Medulla oblongata (tissue), 1 donor: ENCODE results near the gene AGAP1.

Experiments used
- DNase-seq: peaks from one replicate; pipeline ENCODE4 v3.0.0-alpha.2; 2015; ENCODE audit errors: extremely low spot score

AGAP1 gene

DNA sequence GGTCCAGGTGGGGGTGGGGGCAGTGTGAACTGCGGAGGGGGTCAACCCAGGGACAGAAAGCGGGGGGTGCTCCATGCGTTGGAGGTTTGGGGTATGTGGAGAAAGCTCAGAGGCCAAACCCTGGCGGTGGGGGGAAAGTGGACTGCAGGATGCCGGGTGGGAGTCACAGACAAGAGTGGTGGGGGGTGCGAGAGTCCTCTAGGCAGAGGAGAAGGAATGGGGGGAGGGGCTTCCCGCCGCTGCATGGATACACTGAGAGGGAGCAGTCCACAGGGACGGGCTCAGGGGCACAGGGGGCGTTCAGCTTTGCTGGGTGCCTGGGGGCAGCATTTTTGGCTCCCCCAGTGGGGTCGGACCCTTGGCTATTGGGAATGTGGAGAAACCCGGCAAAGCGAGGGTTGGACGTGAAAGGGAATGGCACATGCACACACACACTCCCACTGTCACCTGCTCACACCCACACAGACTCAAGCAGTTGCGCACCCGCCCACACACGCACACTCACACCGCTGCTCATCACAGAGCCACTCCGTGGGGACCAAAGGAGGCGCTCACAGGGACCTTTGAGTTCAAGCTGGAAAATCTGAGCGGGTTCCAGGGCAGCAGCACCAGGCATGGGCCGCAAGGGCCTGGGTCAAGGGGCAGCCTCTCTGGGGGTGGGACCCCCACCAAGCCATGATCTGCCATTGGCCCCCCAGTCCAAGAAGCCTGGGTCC lies 666.7 kb downstream of the AGAP1 start:
- DNase-seq = no peak

DNA sequence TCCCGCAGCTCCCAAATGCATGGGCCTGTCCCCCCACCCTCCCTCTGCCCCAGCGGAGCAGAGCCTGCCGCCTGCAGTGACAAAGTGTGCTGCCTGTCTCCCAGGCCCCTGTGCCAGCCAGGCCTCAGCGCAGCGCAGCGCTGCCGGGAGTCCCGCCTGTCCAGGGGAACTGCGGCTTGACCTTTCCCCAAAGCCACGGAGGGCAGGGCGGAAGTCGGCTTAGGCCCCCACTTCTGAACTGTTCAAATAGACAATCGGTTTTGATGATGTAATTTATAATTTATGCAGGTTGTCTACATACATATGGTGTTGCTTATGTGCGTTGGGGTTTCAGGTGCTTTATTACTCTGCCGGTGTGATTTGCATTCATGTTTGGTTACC lies 667.2 kb downstream of the AGAP1 start:
- no peak for DNase-seq

DNA sequence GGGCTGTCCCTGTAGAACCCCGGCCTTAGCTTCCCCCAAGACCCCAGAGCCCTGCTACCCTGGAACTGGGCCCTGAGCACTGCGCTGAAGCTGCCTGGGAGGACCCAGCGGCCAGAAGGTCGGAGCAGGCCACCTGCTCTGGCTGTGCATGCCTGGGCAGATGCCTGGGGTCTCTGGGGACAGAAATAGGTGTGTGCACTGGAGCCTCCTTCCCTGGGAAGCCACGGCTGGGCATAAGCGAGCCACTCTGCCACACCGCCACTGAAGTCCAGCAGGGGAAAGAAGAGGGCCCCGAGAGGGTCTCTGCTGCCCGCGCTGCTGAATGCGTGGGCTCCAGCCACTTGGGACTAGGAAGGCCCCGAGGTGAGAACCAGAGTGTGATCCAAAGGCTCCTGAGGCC lies 667.7 kb downstream of the AGAP1 start:
- no peak for DNase-seq

DNA sequence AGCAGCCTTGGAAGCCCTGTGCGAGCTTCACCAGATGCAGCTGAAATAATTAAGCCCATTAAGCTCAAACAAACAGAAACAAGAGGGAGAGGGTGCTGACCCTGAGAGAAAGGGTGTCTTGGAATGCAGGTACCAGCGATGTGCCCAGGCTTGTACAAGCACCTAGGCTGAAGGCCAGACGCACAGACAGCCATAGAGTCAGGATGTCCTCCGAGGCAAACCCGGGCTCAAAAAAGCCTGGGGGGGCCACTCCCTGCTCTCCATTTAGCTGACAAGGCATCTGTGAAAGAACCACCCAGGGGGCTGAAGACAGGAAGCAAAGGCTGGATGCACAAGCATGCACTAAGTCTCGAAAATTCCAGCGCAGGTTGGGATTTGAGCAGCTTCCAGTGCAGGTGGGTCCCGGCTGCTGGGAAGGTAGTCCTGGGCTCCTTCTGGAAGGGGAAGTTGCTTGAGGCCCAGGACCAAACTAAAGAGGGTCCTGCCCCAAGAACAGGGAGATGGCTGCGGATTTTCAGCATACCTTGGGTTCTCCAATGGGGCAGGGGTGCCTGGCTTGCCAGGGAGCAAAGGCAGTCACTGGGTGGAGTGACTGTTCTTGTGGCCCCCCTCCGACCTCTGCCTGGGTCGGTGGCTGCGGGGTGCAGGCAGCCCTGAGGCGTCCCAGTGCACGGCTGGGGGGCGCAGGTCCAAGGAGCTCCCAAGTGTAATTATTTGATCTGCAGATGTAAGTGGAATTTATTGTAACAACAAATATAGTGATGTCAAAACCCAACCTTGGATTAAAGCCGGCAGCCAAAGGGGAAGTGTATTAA lies 668.4 kb downstream of the AGAP1 start:
- DNase-seq = no peak

DNA sequence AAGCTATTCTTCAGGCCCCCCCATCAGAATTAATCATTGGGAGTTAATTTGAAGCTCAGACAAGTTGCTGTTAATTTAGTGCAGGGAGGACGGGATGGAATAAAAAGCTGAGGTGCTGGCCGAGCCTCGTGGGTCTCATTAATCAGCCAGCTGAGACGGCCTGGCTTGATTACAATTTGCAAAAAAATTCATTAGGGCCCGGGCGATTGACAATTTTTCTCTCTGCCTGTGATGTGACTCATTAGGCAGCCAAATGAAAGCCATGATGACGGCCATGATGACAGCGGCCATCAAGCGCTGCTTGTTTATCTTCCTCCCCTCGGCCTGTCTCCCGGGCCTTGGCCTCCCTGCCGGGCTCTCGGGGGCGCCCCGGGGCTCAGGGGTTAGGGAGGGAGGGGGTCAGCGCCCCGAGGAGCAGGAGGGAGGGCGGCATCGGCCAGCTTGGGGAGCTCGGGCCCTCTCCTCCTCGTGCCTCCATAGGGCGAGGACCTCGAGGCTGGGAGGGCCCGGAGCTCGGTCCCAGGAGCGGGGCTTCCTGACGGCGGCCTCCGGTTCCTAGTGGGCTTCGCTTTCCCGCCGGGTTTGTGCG lies 669.1 kb downstream of the AGAP1 start:
- no peak for DNase-seq

DNA sequence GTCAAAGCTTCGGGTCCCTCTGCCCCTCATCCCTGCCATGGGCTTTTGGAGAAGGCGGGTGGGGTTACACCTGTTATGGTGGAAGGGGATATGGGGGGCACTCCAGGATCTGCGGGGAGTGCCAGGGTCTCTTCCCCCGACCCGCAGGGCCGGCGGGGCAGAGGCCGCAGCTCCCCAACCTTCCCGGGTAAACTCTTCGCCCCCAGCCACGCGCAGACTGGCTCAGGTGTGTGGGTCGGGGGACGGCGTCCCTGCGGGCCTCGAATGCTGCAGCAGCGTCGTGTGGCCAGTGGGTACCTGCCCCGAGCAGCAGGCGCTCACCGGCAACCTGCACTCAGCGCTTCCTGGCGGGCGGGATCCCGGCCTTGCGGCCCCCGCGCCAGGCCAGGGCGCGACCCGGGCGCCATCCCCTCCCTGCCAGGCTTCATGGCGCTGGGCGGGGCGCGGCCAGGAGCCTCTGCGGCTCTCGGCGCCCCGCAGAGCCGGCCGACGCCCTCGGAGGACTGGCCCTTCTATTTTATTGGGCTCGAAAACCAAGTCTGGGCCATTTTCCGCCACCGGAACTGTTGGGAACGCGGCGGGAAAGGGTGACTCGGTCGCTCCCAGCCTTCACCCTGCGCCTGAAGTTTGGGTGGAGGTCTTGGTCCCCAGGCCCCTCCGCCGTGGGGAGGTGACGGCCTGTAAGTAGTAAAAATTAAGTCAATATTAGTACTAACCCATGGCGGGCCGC lies 669.8 kb downstream of the AGAP1 start:
- no peak for DNase-seq

DNA sequence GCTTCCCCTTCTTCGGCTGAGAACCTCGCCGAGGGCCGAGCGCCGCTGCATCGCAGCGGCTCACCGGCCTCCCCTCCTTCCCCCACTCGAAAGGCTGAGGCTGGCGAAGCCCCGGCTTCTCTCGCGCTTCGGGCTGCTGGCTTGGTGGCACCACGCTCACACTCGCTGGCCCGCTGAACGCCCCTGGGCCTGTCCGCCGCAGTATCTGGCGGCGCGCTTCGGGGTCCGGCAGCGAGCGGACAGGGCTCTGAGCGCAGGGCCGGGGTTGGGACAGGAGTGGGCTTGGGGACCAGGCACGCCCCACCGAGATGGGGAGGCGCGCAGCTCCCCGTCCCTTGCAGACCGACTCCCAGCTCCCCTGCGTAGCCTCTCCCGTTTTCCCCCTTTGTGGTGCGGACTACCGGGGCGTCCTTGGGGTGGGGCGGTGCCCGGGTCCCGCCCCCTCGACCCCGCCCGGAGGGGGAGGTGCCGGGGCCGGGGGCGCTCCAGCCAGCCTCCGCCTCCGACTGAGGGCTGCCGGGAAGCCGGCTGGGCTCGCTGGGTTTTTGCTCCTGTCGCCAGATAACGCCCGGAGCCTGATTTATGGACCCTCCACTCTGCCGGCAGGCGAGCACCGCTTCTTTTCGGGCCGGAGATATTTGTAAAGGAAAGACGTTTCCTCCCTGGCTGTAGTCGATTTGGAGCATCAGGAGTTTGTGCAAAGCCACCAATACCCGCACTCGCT lies 670.5 kb downstream of the AGAP1 start:
- no peak for DNase-seq

DNA sequence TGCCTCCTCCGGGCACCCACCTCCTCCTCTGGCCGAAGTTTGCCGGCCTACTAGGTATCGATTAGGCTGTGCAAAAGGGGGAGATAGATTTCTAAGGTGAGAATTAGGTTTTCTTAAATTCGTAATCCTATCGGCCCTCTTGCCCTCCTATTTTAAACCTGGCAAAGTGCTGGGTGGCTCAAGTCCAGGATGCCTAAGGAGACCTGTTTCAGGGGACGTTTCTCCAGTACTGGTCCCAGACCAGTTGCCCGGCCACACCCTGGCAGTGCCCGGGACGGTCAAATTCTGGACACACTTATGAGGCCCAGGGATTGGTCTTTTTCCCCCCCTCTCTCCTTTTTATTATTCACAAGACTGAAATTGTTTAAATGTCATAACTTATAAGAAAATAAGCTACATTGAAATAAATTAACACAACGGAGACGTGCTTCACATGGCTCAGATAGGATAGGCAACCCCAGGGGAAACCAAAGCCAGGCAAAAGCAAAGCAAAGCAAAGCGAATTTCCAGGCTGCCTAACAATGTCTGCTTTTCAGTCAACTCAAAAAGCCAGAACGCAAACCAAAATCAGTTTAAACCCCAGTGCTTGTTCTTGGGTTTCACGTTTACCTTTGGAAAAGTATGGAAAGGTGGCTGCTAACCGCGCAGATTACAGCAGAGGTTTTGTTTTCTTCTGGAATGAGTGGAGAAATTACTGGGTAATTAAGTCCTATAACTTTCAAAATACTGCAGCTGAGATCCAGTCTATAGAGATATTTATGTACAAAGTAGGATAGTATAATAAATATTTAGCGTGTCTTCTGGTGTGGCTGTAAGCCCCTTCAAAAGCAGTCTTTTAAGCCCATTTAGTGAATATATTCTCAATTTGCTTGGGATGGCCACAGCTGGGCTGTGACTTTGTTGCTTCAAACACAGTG lies 671.3 kb downstream of the AGAP1 start:
- no peak for DNase-seq

DNA sequence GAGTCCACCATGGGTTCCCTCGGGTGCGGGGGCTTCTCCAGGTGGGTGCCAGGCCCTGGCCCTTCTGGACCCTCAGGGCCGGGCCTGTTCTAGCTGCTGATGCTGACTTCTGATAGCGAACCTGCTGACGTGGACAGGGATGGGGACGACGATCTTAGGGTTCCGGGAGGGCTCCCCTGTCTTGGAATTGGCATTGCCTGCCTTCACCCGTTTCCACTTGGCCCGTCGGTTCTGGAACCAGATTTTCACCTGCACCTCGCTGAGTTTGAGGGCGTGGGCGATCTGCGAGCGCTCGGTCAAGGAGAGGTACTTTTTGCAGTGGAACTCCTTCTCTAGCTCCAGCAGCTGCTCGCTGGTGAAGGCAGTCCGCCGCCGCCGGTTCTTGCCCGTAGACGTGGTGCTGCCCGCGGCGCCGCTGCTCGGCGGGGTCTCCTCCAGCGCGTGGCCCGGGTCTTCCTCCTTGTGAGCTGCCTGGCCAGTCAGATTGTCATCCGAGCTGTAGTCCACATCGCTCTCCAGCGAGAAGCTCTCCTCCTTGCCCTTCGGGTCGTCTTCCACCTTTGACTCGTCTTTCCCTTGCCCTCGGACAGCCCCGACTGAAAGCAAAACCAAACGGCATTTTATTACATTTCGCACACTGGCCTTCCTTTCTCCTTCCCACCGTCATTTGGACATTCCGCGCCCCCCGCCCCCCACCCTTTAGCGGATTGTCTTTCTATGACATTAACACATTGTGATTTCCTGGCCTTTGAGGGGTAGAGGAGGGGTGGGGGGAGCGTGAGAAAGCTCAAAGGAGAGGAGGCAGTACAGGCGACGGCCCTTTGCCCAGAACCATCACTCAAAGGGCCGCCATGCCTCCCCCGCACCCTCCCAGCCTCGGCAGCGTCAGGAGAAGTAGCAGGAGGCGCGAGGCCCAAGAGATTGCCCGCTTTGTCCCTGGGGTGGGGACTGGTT lies 672.3 kb downstream of the AGAP1 start:
- no peak for DNase-seq

DNA sequence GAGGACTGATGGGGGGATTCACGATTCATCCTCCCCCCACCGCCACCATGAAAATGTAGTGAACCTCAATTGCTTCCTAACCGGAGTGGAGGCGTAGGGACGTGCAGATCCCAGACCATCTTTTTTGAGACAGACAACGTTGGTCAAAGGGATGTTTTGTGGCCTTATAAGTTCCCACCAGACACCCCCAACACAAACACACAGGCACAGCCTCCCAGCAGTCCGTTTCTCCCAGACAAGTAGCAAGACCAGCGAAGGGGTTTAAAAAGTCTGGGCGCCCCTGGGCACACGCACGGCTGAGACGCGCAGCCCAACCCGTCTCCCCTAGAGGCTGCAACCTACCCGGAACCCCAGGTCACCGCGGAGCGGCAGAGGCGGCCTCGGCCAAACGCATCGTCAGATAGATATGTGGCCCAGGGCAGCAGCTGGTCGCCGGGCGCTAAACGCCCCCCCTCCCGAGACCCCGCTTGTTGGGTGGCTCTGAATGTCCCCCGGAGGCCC lies 673.0 kb downstream of the AGAP1 start:
- no peak for DNase-seq

DNA sequence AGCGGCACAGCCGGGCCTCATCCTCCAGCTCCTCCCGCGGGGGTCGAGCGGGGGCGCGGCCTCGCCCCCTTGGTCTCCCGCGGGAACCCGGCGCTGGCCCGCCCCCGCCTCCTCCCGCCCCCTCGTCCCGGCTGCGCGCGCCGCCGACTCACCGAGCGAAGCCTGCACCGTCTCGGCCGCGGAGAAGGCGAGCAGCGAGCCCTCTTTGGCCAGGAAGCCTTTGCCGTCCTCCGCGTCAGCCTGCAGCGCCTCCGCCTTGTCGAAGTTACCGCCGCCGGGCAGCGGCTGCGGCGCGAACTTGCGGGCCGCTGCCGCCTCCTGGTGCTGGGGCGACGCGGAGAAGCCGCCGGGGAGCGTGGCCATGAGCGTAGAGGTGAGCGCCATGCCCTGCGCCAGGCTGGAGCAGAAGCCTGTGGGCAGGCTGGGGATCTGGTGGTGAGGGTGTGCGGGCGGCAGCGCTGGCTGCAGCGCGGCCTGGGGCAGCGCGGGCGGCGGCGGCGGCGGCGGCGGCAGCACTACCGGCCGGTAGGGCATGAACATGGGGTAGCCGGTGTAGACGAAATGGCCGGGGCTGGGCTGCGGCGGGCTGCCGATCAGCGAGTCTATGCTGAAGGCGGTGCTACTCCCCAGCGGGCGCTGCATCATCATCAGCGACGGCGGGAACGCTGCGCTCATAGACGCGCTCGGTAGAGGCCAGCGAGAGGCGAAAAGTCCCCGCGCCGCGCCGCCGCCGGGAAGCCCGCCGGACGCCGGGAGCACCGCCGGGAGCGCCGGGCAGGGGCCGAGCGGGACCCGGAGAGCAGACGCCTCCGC lies 673.7 kb downstream of the AGAP1 start:
- DNase-seq = no peak

DNA sequence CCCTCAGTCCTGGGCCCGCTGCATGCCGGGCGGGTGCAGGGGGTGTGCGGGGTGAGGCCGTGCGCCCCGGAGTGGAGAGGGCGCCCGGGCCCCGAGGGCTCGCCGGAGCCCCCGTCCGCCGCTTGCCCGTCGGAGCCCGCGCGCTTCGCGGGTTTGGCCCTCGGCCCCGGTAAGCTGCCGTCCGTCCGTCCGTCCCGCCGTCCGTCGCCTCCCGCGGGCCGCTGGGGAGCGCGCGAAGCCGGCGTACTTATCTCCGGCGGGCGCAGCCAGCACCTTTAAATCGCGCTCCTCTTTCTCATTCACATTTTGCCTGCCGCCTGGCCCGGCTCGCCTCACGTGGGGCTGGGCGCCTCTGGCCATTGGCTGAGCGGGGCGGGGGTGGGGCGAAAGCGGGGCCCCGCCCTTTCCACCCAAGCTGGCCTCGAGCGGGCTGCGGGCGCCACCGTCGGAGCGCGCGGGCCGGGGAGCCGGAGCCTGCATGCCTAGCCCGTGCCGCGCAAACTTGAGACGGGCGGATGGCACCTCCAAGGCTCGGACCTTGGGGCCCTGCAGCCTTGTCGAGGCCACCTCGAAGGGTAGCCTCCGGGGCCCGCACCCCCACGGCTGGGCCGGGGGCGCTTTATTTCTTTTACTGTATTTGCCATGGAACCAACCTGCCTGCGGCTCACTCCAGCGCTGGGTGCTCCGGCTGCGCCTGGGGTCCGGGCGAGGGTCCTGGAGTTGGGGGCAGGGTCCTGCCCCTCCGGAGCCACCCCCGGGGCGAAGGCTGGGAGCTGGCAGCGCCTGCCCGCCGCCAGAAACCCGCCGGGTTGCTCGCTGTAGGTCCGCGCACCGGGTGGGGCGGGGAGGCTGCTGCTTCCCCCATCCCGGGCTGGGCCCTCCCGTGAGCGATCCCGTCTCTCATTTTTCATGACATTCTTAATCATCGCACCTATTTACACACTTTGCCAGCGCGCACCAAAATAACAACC lies 674.6 kb downstream of the AGAP1 start, which contains the start of gene GBX2:
Gene GBX2 (minus strand): TSS at position 277 of the 971 bp plus-strand sequence. CDS start 415 bp downstream, outside the sequence.
- peak; percentile 60 for DNase-seq

DNA sequence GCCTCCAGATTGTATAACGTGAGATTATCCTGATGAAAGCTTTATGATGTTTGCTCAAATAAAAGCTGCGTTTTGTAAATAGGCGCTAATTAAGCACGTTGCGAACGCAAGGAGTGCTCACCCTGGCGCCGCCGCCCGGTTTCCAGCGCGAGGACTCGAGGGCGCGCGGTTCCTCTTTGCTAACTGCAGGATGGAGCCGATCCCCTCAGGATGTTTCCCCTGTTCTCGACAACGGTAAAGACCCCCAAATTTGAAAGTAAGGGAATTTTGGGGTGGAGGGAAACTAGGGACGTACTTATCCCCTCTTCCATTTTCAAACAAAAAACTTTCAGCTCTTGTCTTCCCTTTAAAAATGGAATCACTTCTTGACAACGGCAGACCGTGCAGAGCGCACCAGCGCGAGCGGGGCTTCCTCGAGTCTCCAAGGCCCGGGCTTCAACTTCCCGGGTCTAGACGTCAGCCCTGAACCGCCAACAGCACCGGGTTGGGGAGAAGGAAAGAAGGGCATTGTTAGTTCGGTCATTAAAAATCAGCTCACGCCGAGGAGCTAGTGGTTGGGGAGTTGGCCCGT lies 675.4 kb downstream of the AGAP1 start:
- DNase-seq = peak; percentile 40

DNA sequence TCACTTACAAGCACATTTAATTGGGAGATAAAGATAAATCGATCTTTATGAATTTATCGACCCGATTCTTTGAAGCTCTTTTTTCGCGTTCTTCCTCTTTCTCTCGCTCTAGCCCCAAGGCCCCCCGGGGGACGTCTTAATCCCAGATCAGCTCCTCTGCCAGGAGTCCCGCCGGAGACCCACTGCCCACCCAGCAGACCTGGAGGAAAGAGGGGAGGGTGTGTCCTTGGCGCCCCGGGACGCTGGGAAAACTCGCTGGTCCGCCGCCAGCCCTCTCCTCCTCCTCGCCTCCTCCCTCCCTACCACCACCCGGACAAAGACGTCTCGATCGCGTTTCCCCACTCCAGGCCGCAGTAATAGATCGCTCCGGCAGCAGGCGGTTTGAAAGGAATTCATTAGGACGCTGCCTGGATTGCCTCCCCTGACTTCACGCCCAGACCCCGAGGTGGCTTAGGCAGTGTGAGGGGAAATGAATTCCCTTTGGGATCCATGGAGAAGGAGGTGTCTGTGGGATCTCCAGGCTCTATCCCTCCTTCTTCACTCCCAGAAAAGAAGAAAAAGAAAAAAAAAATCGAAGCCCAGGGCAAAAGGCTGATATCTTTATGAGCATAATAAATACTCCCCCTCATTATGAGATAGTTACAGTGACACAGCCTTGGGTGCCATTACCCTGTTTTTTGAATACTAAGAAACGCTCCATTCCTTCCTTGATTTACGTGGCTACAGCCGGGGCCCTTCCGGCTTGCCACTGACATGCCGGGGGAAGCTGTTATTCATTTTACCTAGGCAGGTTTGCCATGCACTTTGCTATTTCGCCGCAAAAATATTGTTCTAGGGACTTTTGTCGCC lies 676.1 kb downstream of the AGAP1 start:
- no peak for DNase-seq

DNA sequence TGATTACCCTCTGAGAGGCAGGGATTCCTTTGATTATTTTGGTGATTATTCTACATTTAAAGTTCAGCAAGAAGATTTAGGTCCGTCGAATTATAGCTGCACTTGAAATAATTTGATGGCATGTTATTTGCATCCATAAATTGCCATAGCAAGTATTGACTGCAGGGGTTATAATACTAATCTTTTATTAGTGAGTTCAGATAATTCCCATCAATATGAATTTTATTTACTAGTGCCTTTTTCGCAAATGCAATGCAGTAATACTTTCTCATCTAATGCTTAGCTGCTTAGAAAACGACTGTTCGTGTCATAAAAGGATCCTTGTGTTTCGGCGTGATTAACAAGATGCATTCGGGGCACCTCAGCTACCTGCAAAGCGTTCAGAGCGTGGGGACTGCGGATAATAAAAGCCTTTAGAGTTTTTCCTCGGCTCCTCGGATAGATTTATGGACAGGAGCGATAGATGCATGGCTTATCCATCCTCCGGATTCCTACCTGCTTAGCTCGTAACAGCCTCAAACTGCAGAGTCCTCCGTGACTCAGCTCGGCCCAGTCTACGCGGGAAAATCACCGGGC lies 676.8 kb downstream of the AGAP1 start:
- DNase-seq = no peak
